GM18867 (cell line): ENCODE results near the gene HP.
"Not testable (repeated sequence)": the region's sequence is repeated elsewhere in the genome, so short reads cannot be mapped to it uniquely, and the experiment has no call there.

Experiments used
- ATAC-seq: cut with Tn5 transposase; IDR thresholded peaks from one replicate; pipeline ENCODE4 v1.9.1; 2021; ENCODE audit warnings: mild to moderate bottlenecking, moderate library complexity; ENCODE audit not compliant: unreplicated experiment

HP gene

GRCh38 chr16:72042157-72042660 lies 12.1 kb upstream of the HP start:
- no peak for ATAC-seq

GRCh38 chr16:72043058-72043457 lies 11.2 kb upstream of the HP start:
- no peak for ATAC-seq

GRCh38 chr16:72043539-72043938 lies 10.8 kb upstream of the HP start:
- no peak for ATAC-seq

- ATAC-seq: no peak
These were observed 10.0 kb upstream of the HP start for GRCh38 chr16:72044296-72044695.

- ATAC-seq: no peak
These were observed 9.4 kb upstream of the HP start for GRCh38 chr16:72044825-72045359.

GRCh38 chr16:72049110-72049509 lies 5.2 kb upstream of the HP start:
- ATAC-seq: no peak

GRCh38 chr16:72050769-72051464 lies 3.4 kb upstream of the HP start:
- ATAC-seq: no peak

GRCh38 chr16:72051818-72052217 lies 2.5 kb upstream of the HP start:
- no peak for ATAC-seq

- ATAC-seq: no peak
These were observed 1.6 kb downstream of the HP start for GRCh38 chr16:72055911-72056310.

- not testable (repeated sequence) for ATAC-seq
These were observed 3.0 kb downstream of the HP start for GRCh38 chr16:72057313-72057712.

GRCh38 chr16:72059060-72059459 lies 4.8 kb downstream of the HP start:
- not testable (repeated sequence) for ATAC-seq

GRCh38 chr16:72060405-72060804 lies 6.1 kb downstream of the HP start:
- no peak for ATAC-seq

- ATAC-seq: no peak
These were observed 7.3 kb downstream of the HP start for GRCh38 chr16:72061564-72061963.

GRCh38 chr16:72064361-72064894 lies 10.1 kb downstream of the HP start:
- ATAC-seq: no peak

- ATAC-seq: peak; percentile 51
These were observed 12.4 kb downstream of the HP start for GRCh38 chr16:72066747-72067146.

- no peak for ATAC-seq
These were observed 14.6 kb downstream of the HP start for GRCh38 chr16:72068930-72069329.

GRCh38 chr16:72072514-72073342 lies 18.4 kb downstream of the HP start:
- ATAC-seq: no peak

GRCh38 chr16:72073560-72074230 lies 19.4 kb downstream of the HP start:
- no peak for ATAC-seq

- not testable (repeated sequence) for ATAC-seq
These were observed 20.8 kb downstream of the HP start for GRCh38 chr16:72075067-72075466.

GRCh38 chr16:72076991-72077706 lies 22.8 kb downstream of the HP start:
- not testable (repeated sequence) for ATAC-seq
